Nephron (organoid): ENCODE measurements around the gene RINL.

Source experiments
- H3K27ac Mint-ChIP-seq, 3 experiments: 2 replicates each; pipeline ENCODE4 v1.8.0; 2020; ENCODE audit warnings: mixed read lengths in 3 of 3, mild to moderate bottlenecking in 2 of 3, moderate library complexity in 1 of 3
- H3K27me3 Mint-ChIP-seq: 2 replicates; pipeline ENCODE4 v1.8.0; 2021; ENCODE audit warnings: low read depth, mild to moderate bottlenecking, moderate library complexity, mixed read lengths
- H3K36me3 Mint-ChIP-seq: 2 replicates; pipeline ENCODE4 v1.8.0; 2020; ENCODE audit warnings: low read depth, mixed read lengths
- H3K4me1 Mint-ChIP-seq: 2 replicates; pipeline ENCODE4 v1.8.0; 2020; ENCODE audit warnings: mixed read lengths
- H3K4me3 Mint-ChIP-seq, 3 experiments: 2 replicates each; pipeline ENCODE4 v1.8.0; 2020; ENCODE audit warnings: mild to moderate bottlenecking in 3 of 3, mixed read lengths in 3 of 3, moderate library complexity in 2 of 3
- H3K9me3 Mint-ChIP-seq: 2 replicates; pipeline ENCODE4 v1.8.0; 2020; ENCODE audit warnings: mixed read lengths
- CTCF ChIP-seq, 3 experiments: fragments of 200-600 bp; sonication (generic); IDR thresholded peaks; one replicate each; pipeline ENCODE4 v1.5.0; 2021; ENCODE audit warnings: antibody characterized with exemption in 3 of 3; ENCODE audit not compliant: unreplicated experiment in 3 of 3

RINL gene

GRCh38 chr19:38850976-38851621 is 27.0 kb downstream of the RINL start:
- peaks cover 9% of the 10 kb centered on the region for H3K27me3 Mint-ChIP-seq
- peaks cover 26% of the 10 kb centered on the region for H3K36me3 Mint-ChIP-seq
- peaks cover 34% of the 10 kb centered on the region for H3K4me1 Mint-ChIP-seq
- no peak for TF ChIP-seq CTCF (IDR thresholded peaks at IDR 0.05; ENCODE audit: unreplicated experiment in 3 of 3)
- peak overlapping the region; percentile 90 to 99 (median 97) for H3K27ac Mint-ChIP-seq
- H3K4me3 Mint-ChIP-seq, result peak overlapping the region; percentile 90 to 99 (median 91)
- H3K9me3 Mint-ChIP-seq, result no peaks in the 10 kb centered on the region

GRCh38 chr19:38850436-38850975 is 27.6 kb downstream of the RINL start:
- Mint-ChIP-seq H3K9me3 (no peaks in the 10 kb centered on the region), H3K36me3 (peaks cover 32% of the 10 kb centered on the region), H3K4me1 (peaks cover 40% of the 10 kb centered on the region), H3K27ac (peak overlapping the region; percentile 90 to 99 (median 97)), H3K4me3 (peak overlapping the region; percentile 90 to 99 (median 91)), H3K27me3 (peaks cover 9% of the 10 kb centered on the region)
- TF ChIP-seq CTCF (IDR thresholded peaks at IDR 0.05; ENCODE audit: unreplicated experiment in 3 of 3), result no peak

- peaks cover 44% of the 10 kb centered on the region for H3K4me1 Mint-ChIP-seq
- H3K9me3 Mint-ChIP-seq, result no peaks in the 10 kb centered on the region
- peaks cover 9% of the 10 kb centered on the region for H3K27me3 Mint-ChIP-seq
- peaks cover 37% of the 10 kb centered on the region for H3K36me3 Mint-ChIP-seq
- H3K27ac Mint-ChIP-seq, result peak within 1 kb of the TSS; percentile 90 to 99 (median 97)
- peak; percentile 32 to 63 (median 41) for TF ChIP-seq CTCF (IDR thresholded peaks at IDR 0.05; ENCODE audit: unreplicated experiment in 3 of 3)
- peak within 1 kb of the TSS; percentile 91 to 99 (median 92) for H3K4me3 Mint-ChIP-seq
Measured at GRCh38 chr19:38849860-38850435, 28.1 kb downstream of the RINL start, which contains the start of gene HNRNPL. HNRNPL (minus strand) TSS chr19:38849986; CDS start chr19:38849966, 20 bp downstream.

GRCh38 chr19:38849147-38849859 is 28.8 kb downstream of the RINL start:
- Mint-ChIP-seq H3K36me3 (peaks cover 43% of the 10 kb centered on the region), H3K27me3 (peaks cover 9% of the 10 kb centered on the region), H3K4me1 (peaks cover 48% of the 10 kb centered on the region), H3K9me3 (no peaks in the 10 kb centered on the region), H3K27ac (peak overlapping the region; percentile 90 to 99 (median 97)), H3K4me3 (peak overlapping the region; percentile 91 to 99 (median 92))
- TF ChIP-seq CTCF (IDR thresholded peaks at IDR 0.05; ENCODE audit: unreplicated experiment in 3 of 3), result no peak

GRCh38 chr19:38848299-38849146 is 29.6 kb downstream of the RINL start:
- Mint-ChIP-seq H3K4me1 (peaks cover 54% of the 10 kb centered on the region), H3K9me3 (no peaks in the 10 kb centered on the region), H3K27me3 (peaks cover 9% of the 10 kb centered on the region), H3K36me3 (peaks cover 51% of the 10 kb centered on the region), H3K27ac (peak overlapping the region; percentile 90 to 99 (median 97)), H3K4me3 (peak overlapping the region; percentile 91 to 99 (median 92))
- no peak for TF ChIP-seq CTCF (IDR thresholded peaks at IDR 0.05; ENCODE audit: unreplicated experiment in 3 of 3)
